MG63 (cell line): ENCODE measurements around the gene C19orf67. TPM values are rescaled to one million over a fixed set of nuclear protein-coding genes. Genes with fewer than 3 reads are reported as not detected.

Experiments used
- total RNA-seq: library from RNA; depleted of rRNA; stranded (reverse); fragments of >200 nt; shearing (Covaris generic); gene quantifications from 2 replicates; pipeline ENCODE4 v1.2.3, GENCODE V29; 2014; ENCODE audit warnings: low replicate concordance; rRNA removed

The C19orf67 gene
- total RNA-seq, 1 experiment from 2014 or later = not detected

Other genes with a start within 250 kb of the C19orf67 start
- gene NANOS3, start 208.6 kb downstream of the C19orf67 start, total RNA-seq = not detected in 2 replicates
- 5.1 and 8.4 TPM in 2 replicates for gene BRME1, start 179.7 kb downstream of the C19orf67 start, total RNA-seq
- gene CC2D1A, start 179.6 kb downstream of the C19orf67 start, total RNA-seq = 26.2 and 27.3 TPM in 2 replicates
- gene PODNL1, start 147.4 kb downstream of the C19orf67 start, total RNA-seq = not detected in 2 replicates
- gene DCAF15, start 133.3 kb downstream of the C19orf67 start, total RNA-seq = 13.8 and 22.9 TPM in 2 replicates
- gene RFX1, start 79.5 kb downstream of the C19orf67 start, total RNA-seq = 0.86 and 3.3 TPM in 2 replicates
- gene RLN3, start 57.6 kb downstream of the C19orf67 start, total RNA-seq = not detected in 2 replicates
- 3.3 and 8.4 TPM in 2 replicates for gene IL27RA, start 54.0 kb downstream of the C19orf67 start, total RNA-seq
- not detected in 2 replicates for gene PALM3, start 23.7 kb downstream of the C19orf67 start, total RNA-seq
- 1.6 and 2.3 TPM in 2 replicates for gene MISP3, start 13.0 kb downstream of the C19orf67 start, total RNA-seq
- 41.9 and 99.7 TPM in 2 replicates for gene SAMD1, start 5.0 kb upstream of the C19orf67 start, total RNA-seq
- 22.7 and 48.4 TPM in 2 replicates for gene PRKACA, start 32.0 kb upstream of the C19orf67 start, total RNA-seq
- 49.2 and 63.3 TPM in 2 replicates for gene ASF1B, start 50.8 kb upstream of the C19orf67 start, total RNA-seq
- gene ADGRL1, start 120.4 kb upstream of the C19orf67 start, total RNA-seq = 2.8 and 9.7 TPM in 2 replicates